Prostate gland (tissue), 2 donors: ENCODE results near the gene NUDT1. TPM values are rescaled to one million over a fixed set of nuclear protein-coding genes. Genes with fewer than 3 reads are reported as not detected.
"Not testable (repeated sequence)": the region's sequence is repeated elsewhere in the genome, so short reads cannot be mapped to it uniquely, and the experiment has no call there.

ENCODE experiments used
- DNase-seq: peaks from one replicate; pipeline ENCODE4 v3.0.0-alpha.2; 2019; ENCODE audit warnings: low spot score
- H3K27ac ChIP-seq, 2 donors: fragments of 200-600 bp; sonication (generic); 2 replicates each; pipeline ENCODE4 v1.5.1; 2017 to 2019
- H3K27me3 ChIP-seq: fragments of 200-600 bp; sonication (generic); replicated peaks from 2 replicates; pipeline ENCODE4 v1.5.1; 2019; ENCODE audit not compliant: insufficient read depth
- H3K36me3 ChIP-seq, 2 donors: fragments of 200-600 bp; sonication (generic); 1 replicate in 1 of 2; 2 replicates in 1 of 2; pipeline versions ENCODE4 v1.5.1 to v1.8.1; 2017 to 2019
- H3K4me1 ChIP-seq: fragments of 200-600 bp; sonication (generic); replicated peaks from 2 replicates; pipeline ENCODE4 v1.5.1; 2019
- H3K4me3 ChIP-seq, 2 donors: fragments of 200-600 bp; sonication (generic); 2 replicates each; pipeline ENCODE4 v1.5.1; 2017 to 2019
- H3K9me3 ChIP-seq: fragments of 200-600 bp; sonication (generic); 2 replicates; pipeline ENCODE4 v1.5.1; 2017
- CTCF ChIP-seq, 4 experiments: fragments of 200-600 bp in 2 of 4; fragments of 450-650 bp in 2 of 4; sonication (generic) in 2 of 4; IDR thresholded peaks; 1 replicate in 3 of 4; 2 replicates in 1 of 4; pipeline ENCODE4 v1.5.1; 2016 to 2019; ENCODE audit warnings: antibody characterized with exemption in 4 of 4, mild to moderate bottlenecking in 2 of 4, moderate library complexity in 2 of 4
- POLR2A ChIP-seq: fragments of 450-650 bp; IDR thresholded peaks from one replicate; pipeline ENCODE4 v1.6.1; 2016; ENCODE audit warnings: antibody characterized with exemption, mild to moderate bottlenecking
- POLR2AphosphoS5 ChIP-seq: sonication (generic); formaldehyde crosslinking; IDR thresholded peaks from one replicate; pipeline ENCODE4 v1.6.1; 2017; ENCODE audit warnings: antibody characterized with exemption
- WGBS: methylation state at CpG from one replicate; pipeline ENCODE4 v1.1.5; 2018; 5-methylcytosine and 5-hydroxymethylcytosine counted together
- intact Hi-C: fragments of 100-400 bp; cut with DNase I; formaldehyde crosslinking; loops from one replicate; pipeline ENCODE4 v1.14.2; 2022
- total RNA-seq, 2 donors: library from RNA; depleted of rRNA; stranded (reverse); fragments of >200 nt; gene quantifications; one replicate each; pipeline ENCODE4 v1.1.0, GENCODE V29; 2016

The NUDT1 gene
- total RNA-seq, 2 donors from 2014 or later: 18.1 to 35.3 TPM

- H3K36me3 ChIP-seq: no peaks in the 10 kb centered on the region
- WGBS: 93% methylated on average over 18 of the region's 18 CpGs
- intact Hi-C loops: no loop called here
Observed at GRCh38 chr7:2263176-2263575, 21.1 kb downstream of the NUDT1 start.

GRCh38 chr7:2264158-2264557, 22.1 kb downstream of the NUDT1 start:
- DNase-seq: no peak

More at GRCh38 chr7:2263176-2263575, 21.1 kb downstream of the NUDT1 start:
- H3K4me1 ChIP-seq: no peaks in the 10 kb centered on the region
- no peak for DNase-seq
- H3K27me3 ChIP-seq: no peaks in the 10 kb centered on the region
- TF ChIP-seq CTCF (IDR thresholded peaks at IDR 0.05) (no peak), POLR2AphosphoS5 (no peak), POLR2A (no peak)
- no peak overlapping the region for H3K4me3 ChIP-seq
- H3K9me3 ChIP-seq: no peaks in the 10 kb centered on the region
- no peak overlapping the region for H3K27ac ChIP-seq

GRCh38 chr7:2266911-2267310, 24.9 kb downstream of the NUDT1 start:
- DNase-seq: no peak
- Histone ChIP-seq H3K4me1 (no peaks in the 10 kb centered on the region), H3K4me3 (no peak overlapping the region), H3K27me3 (no peaks in the 10 kb centered on the region), H3K36me3 (no peaks in the 10 kb centered on the region), H3K9me3 (no peaks in the 10 kb centered on the region), H3K27ac (no peak overlapping the region)
- TF ChIP-seq POLR2A (no peak), POLR2AphosphoS5 (no peak), CTCF (IDR thresholded peaks at IDR 0.05) (no peak)
- 73% methylated on average over 10 of the region's 10 CpGs for WGBS
- intact Hi-C loops: no loop called here

More at GRCh38 chr7:2264158-2264557, 22.1 kb downstream of the NUDT1 start:
- Histone ChIP-seq H3K4me1 (no peaks in the 10 kb centered on the region), H3K27me3 (no peaks in the 10 kb centered on the region), H3K27ac (no peak overlapping the region), H3K9me3 (no peaks in the 10 kb centered on the region), H3K36me3 (no peaks in the 10 kb centered on the region), H3K4me3 (no peak overlapping the region)
- intact Hi-C loops: no loop called here
- TF ChIP-seq POLR2AphosphoS5: no peak
- no peak for TF ChIP-seq POLR2A
- TF ChIP-seq CTCF (IDR thresholded peaks at IDR 0.05): no peak
- WGBS: 95% methylated on average over 23 of the region's 23 CpGs

GRCh38 chr7:2269089-2269990, 27.3 kb downstream of the NUDT1 start:
- not testable (repeated sequence) for H3K27ac ChIP-seq, H3K36me3 ChIP-seq
- 60% methylated on average over 17 of the region's 18 CpGs for WGBS

GRCh38 chr7:2269991-2270460, 28.0 kb downstream of the NUDT1 start:
- H3K27me3 ChIP-seq: no peaks in the 10 kb centered on the region
- WGBS: 83% methylated on average over 10 of the region's 10 CpGs
- H3K36me3 ChIP-seq: no peaks in the 10 kb centered on the region
- H3K4me1 ChIP-seq: no peaks in the 10 kb centered on the region
- no peak overlapping the region for H3K27ac ChIP-seq
- no peaks in the 10 kb centered on the region for H3K9me3 ChIP-seq
- DNase-seq: no peak
- no peak overlapping the region for H3K4me3 ChIP-seq
- no peak for TF ChIP-seq POLR2AphosphoS5
- no peak for TF ChIP-seq POLR2A
- TF ChIP-seq CTCF (IDR thresholded peaks at IDR 0.05): no peak
- intact Hi-C loops: no loop called here

More at GRCh38 chr7:2269089-2269990, 27.3 kb downstream of the NUDT1 start:
- H3K9me3 ChIP-seq, DNase-seq, H3K4me1 ChIP-seq, H3K4me3 ChIP-seq, H3K27me3 ChIP-seq, intact Hi-C loops: not testable (repeated sequence)
